Tibial nerve (tissue), 4 donors: Measurements from ENCODE around the gene SDF2L1. TPM values are rescaled to one million over a fixed set of nuclear protein-coding genes. Genes with fewer than 3 reads are reported as not detected.
"Not testable (repeated sequence)": the region's sequence is repeated elsewhere in the genome, so short reads cannot be mapped to it uniquely, and the experiment has no call there.

Source experiments
- DNase-seq, 2 donors: peaks; one replicate each; pipeline ENCODE4 v3.0.0-alpha.2; 2019; ENCODE audit warnings: low spot score in 2 of 2
- H3K27ac ChIP-seq, 4 donors: fragments of 200-600 bp; sonication (generic) in 3 of 4; one replicate each; pipeline ENCODE4 v1.5.1; 2017 to 2019; ENCODE audit warnings: mild to moderate bottlenecking in 1 of 4
- H3K27me3 ChIP-seq, 2 donors: fragments of 200-600 bp; sonication (generic) in 1 of 2; one replicate each; pipeline versions ENCODE4 v1.5.1 to v1.6.0; 2017 to 2019
- H3K36me3 ChIP-seq, 3 donors: fragments of 200-600 bp; sonication (generic); one replicate each; pipeline ENCODE4 v1.5.1; 2018 to 2019
- H3K4me1 ChIP-seq, 4 donors: fragments of 200-600 bp; sonication (generic) in 3 of 4; one replicate each; pipeline ENCODE4 v1.5.1; 2017 to 2019
- H3K4me3 ChIP-seq, 4 donors: fragments of 200-600 bp; sonication (generic) in 3 of 4; one replicate each; pipeline ENCODE4 v1.5.1; 2017 to 2019; ENCODE audit warnings: mild to moderate bottlenecking in 1 of 4, moderate library complexity in 1 of 4
- H3K9me3 ChIP-seq, 4 donors: fragments of 200-600 bp; sonication (generic) in 3 of 4; one replicate each; pipeline ENCODE4 v1.5.1; 2017 to 2019
- CTCF ChIP-seq, 5 experiments: fragments of 200-600 bp in 3 of 5; fragments of 450-650 bp in 2 of 5; sonication (generic) in 3 of 5; IDR thresholded peaks; one replicate each; pipeline ENCODE4 v1.5.1; 2016 to 2019; ENCODE audit warnings: antibody characterized with exemption in 5 of 5, mild to moderate bottlenecking in 3 of 5, moderate library complexity in 2 of 5
- EP300 ChIP-seq, 2 donors: sonication (generic); formaldehyde crosslinking; IDR thresholded peaks; one replicate each; pipeline ENCODE4 v1.6.1; 2017; ENCODE audit warnings: antibody characterized with exemption in 2 of 2, mild to moderate bottlenecking in 1 of 2
- POLR2A ChIP-seq, 2 donors: fragments of 450-650 bp; IDR thresholded peaks; one replicate each; pipeline ENCODE4 v1.6.1; 2017; ENCODE audit warnings: antibody characterized with exemption in 2 of 2, mild to moderate bottlenecking in 2 of 2, moderate library complexity in 2 of 2
- WGBS, 2 donors: methylation state at CpG; one replicate each; pipeline ENCODE4 v1.1.5; 2018; 5-methylcytosine and 5-hydroxymethylcytosine counted together
- total RNA-seq, 4 donors: library from RNA; depleted of rRNA; stranded (reverse); fragments of >200 nt; gene quantifications; one replicate each; pipeline ENCODE4 v1.1.0, GENCODE V29; 2016

SDF2L1 gene
- total RNA-seq, 4 donors from 2014 or later: 11.4 to 62.7 (median 31.5) TPM

- H3K27ac ChIP-seq: no peak overlapping the region
- 80 to 84% methylated on average over 13 to 15 of the region's 15 CpGs for WGBS, 2 donors
- peaks cover 0 to 1% (median 0%) of the 10 kb centered on the region in 4 donors for H3K4me1 ChIP-seq
- peaks cover 0 to 7% (median 0%) of the 10 kb centered on the region in 3 donors for H3K36me3 ChIP-seq
- no peak for TF ChIP-seq CTCF (IDR thresholded peaks at IDR 0.05)
- no peak for TF ChIP-seq EP300 (IDR thresholded peaks at IDR 0.05)
- no peak for TF ChIP-seq POLR2A (IDR thresholded peaks at IDR 0.05)
- DNase-seq: no peak
- no peak overlapping the region for H3K4me3 ChIP-seq
- no peaks in the 10 kb centered on the region for H3K27me3 ChIP-seq
- H3K9me3 ChIP-seq: no peaks in the 10 kb centered on the region
These were observed 6.2 kb upstream of the SDF2L1 start for GRCh38 chr22:21635771-21636510.

- H3K4me1 ChIP-seq: peaks cover 0 to 9% (median 3%) of the 10 kb centered on the region in 4 donors
- H3K27ac ChIP-seq: no peak overlapping the region
- H3K27me3 ChIP-seq: no peaks in the 10 kb centered on the region
- 83 to 91% methylated on average over 17 of the region's 17 CpGs for WGBS, 2 donors
- H3K9me3 ChIP-seq: no peaks in the 10 kb centered on the region
- peaks cover 0 to 7% (median 0%) of the 10 kb centered on the region in 3 donors for H3K36me3 ChIP-seq
- H3K4me3 ChIP-seq: no peak overlapping the region
- no peak for TF ChIP-seq POLR2A (IDR thresholded peaks at IDR 0.05)
- TF ChIP-seq CTCF (IDR thresholded peaks at IDR 0.05): no peak
- TF ChIP-seq EP300 (IDR thresholded peaks at IDR 0.05): no peak
- DNase-seq: no peak
These were observed 5.4 kb upstream of the SDF2L1 start for GRCh38 chr22:21636629-21637218.

- H3K4me1 ChIP-seq: peaks cover 0 to 11% (median 4%) of the 10 kb centered on the region in 4 donors
- 87 to 97% methylated on average over 2 of the region's 2 CpGs for WGBS, 2 donors
- H3K27ac ChIP-seq, H3K36me3 ChIP-seq, DNase-seq, H3K4me3 ChIP-seq, H3K27me3 ChIP-seq, H3K9me3 ChIP-seq: not testable (repeated sequence)
These were observed 4.7 kb upstream of the SDF2L1 start for GRCh38 chr22:21637450-21637849.

- H3K27me3 ChIP-seq: no peaks in the 10 kb centered on the region
- no peak for DNase-seq
- H3K36me3 ChIP-seq: peaks cover 0 to 14% (median 0%) of the 10 kb centered on the region in 3 donors
- no peak for TF ChIP-seq POLR2A (IDR thresholded peaks at IDR 0.05)
- no peak for TF ChIP-seq CTCF (IDR thresholded peaks at IDR 0.05)
- TF ChIP-seq EP300 (IDR thresholded peaks at IDR 0.05): no peak
- no peak overlapping the region for H3K27ac ChIP-seq
- peaks cover 0 to 24% (median 8%) of the 10 kb centered on the region in 4 donors for H3K4me1 ChIP-seq
- H3K9me3 ChIP-seq: no peaks in the 10 kb centered on the region
- WGBS, 2 donors: 67 to 70% methylated on average over 4 of the region's 4 CpGs
- H3K4me3 ChIP-seq: no peak overlapping the region
These were observed 2.7 kb upstream of the SDF2L1 start for GRCh38 chr22:21639359-21639758.

GRCh38 chr22:21640810-21641209 is 1.3 kb upstream of the SDF2L1 start:
- no peak overlapping the region for H3K4me3 ChIP-seq
- TF ChIP-seq POLR2A (IDR thresholded peaks at IDR 0.05) (no peak), CTCF (IDR thresholded peaks at IDR 0.05) (no peak), EP300 (IDR thresholded peaks at IDR 0.05) (no peak)
- no peak overlapping the region for H3K27ac ChIP-seq
- peaks cover 0 to 27% (median 0%) of the 10 kb centered on the region in 3 donors for H3K36me3 ChIP-seq
- H3K4me1 ChIP-seq: peaks cover 0 to 24% (median 8%) of the 10 kb centered on the region in 4 donors
- 83 to 87% methylated on average over 5 of the region's 5 CpGs for WGBS, 2 donors
- no peak for DNase-seq
- no peaks in the 10 kb centered on the region for H3K9me3 ChIP-seq
- H3K27me3 ChIP-seq: no peaks in the 10 kb centered on the region
